A549 treated with Mapracorat at 1 μM for 4 hours (cell line): ENCODE results near the gene ZG16. TPM values are rescaled to one million over a fixed set of nuclear protein-coding genes. Genes with fewer than 3 reads are reported as not detected.

ENCODE experiments used
- total RNA-seq: library from RNA; stranded (reverse); fragments of 200-300 nt; extraction: Qiagen RNA extraction; gene quantifications from 5 replicates; pipeline ENCODE4 v1.2.3, GENCODE V29; 2022

The ZG16 gene, protein sequence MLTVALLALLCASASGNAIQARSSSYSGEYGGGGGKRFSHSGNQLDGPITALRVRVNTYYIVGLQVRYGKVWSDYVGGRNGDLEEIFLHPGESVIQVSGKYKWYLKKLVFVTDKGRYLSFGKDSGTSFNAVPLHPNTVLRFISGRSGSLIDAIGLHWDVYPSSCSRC
- total RNA-seq, result not detected in 5 replicates

GRCh38 chr16:29777576-29778350 is at the start of gene ZG16:
Gene ZG16 (plus strand): TSS chr16:29778256. CDS start chr16:29779267, 1,011 bp downstream.

DNA sequence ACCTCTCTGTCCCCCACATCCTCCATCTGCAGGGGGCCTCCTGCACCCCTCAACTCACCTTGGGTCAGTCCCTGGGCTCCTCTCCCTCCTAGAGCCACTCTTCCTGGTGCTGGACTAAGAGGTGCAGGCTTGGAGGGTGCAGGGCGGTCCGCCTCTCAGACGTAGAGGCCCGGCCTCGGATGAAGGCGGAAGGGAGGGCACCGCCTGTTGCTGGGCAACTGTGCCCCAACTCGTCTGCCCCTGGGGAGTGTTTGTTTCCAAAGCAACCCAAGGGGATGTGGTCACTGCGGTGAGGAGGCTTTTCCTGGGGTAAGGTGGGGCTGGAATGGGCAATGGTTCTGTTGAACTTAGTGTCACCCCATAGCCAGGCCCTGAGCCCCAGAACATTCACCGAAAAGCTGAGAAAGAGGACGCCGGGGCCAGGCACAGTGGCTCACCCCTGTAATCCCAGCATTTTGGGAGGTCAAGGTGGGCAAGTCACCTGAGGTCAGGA is 32.2 kb upstream of the ZG16 start, which contains the start of gene C16orf54:
Gene C16orf54 (minus strand): TSS at position 138 of the 493 bp plus-strand sequence. CDS start 1,039 bp downstream, outside the sequence.

GRCh38 chr16:29790183-29790948 is 12.3 kb downstream of the ZG16 start, which contains the start of gene KIF22:
Gene KIF22 (plus strand): TSS chr16:29790751. CDS start chr16:29790760, 9 bp downstream.

DNA sequence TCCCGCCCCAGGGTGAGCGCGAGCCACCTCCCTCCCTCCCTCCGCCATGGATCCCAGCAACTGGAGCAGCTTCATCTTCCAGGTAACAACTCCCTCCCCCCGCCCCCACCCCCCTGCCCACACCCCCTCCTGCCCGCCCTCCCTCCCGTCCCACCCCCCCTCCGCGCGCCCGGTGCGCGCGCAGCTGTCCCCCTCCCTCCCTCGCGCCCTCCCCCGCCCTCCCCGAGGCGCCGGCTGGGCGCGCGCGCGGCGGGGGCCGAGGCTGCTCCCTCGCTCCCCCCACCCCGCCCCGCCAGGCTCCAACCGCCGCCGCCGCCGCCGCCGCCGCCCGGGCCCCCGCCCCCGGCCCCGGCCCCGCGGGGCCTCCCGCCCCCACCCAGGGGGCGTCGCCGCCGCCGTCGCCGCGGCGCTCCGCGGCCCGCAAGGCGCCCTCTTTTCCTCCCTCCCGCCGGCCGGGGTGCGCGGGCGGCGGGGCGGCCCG is 28.1 kb downstream of the ZG16 start, which contains the start of gene MAZ:
Gene MAZ (plus strand): TSS at position 431 of the 481 bp plus-strand sequence. CDS start 173 bp downstream, outside the sequence.

GRCh38 chr16:29811896-29812665 is 34.0 kb downstream of the ZG16 start, which contains the start of gene PRRT2:
Gene PRRT2 (plus strand): TSS chr16:29812193. CDS start chr16:29813055, 862 bp downstream.

DNA sequence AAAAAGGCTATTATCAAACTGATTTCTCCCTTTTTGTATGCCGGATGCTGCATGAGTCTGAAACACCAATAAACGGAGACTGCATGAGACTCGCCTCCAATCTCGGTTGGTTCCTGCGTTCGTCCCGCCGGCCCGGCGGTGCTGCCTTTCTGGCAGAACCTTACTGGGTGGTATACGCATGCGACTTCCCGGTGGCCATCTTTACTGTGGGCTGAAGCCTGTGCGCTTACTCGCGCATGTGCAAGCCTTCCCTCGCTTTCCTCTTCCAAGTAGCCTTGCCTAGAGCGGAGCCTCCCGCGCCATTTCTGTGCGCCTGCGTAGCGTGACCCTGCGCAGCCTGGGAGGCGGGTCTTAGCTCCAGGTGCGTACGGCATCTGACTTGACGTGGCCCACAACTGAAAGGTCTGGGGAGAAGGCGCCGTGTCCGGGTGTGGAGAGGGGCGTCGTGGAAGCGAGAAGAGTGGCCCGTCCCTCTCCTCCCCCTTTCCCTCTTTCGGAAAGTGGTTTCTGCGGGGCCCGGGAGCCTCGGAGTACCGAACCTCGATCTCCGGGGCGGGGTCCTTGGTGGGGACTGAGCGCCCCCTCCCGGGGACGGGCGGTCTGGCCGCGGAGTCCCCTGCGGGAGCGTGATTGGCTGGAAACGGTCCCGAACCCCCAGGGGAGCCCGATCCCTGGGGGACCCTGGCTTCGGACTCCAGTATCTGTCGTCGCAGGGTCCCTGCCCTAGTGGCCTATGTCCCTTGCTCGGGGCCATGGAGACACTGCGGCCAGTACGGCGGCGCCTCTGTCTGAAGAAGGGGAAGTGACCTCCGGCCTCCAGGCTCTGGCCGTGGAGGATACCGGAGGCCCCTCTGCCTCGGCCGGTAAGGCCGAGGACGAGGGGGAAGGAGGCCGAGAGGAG is 38.0 kb downstream of the ZG16 start, which contains the start of gene PAGR1:
Gene PAGR1 (plus strand): TSS at position 360 of the 901 bp plus-strand sequence. CDS start 374 bp downstream, at position 734.

GRCh38 chr16:29820271-29820701 is 42.2 kb downstream of the ZG16 start, which contains the start of gene MVP:
Gene MVP (plus strand): TSS chr16:29820462. CDS start chr16:29830550, 10,088 bp downstream.

Other genes starting within 250 kb of the ZG16 start
- not detected in 5 replicates for gene SPN, start 115.0 kb upstream of the ZG16 start, total RNA-seq
- gene QPRT, start 99.1 kb upstream of the ZG16 start, total RNA-seq, result 0.57 to 1.5 TPM (median 1.2 TPM) in 5 replicates
- gene C16orf54, start 32.3 kb upstream of the ZG16 start, total RNA-seq, result not detected in 5 replicates
- 76.8 to 99.2 TPM (median 89.0 TPM) in 5 replicates for gene KIF22, start 12.5 kb downstream of the ZG16 start, total RNA-seq
- gene MAZ, start 28.3 kb downstream of the ZG16 start, total RNA-seq, result 155 to 174 TPM (median 166 TPM) in 5 replicates
- gene PRRT2, start 33.9 kb downstream of the ZG16 start, total RNA-seq, result 0.16 to 0.39 TPM (median 0.24 TPM) in 5 replicates
- gene PAGR1, start 37.9 kb downstream of the ZG16 start, total RNA-seq, result 34.6 to 45.7 TPM (median 43.0 TPM) in 5 replicates
- 120 to 142 TPM (median 134 TPM) in 5 replicates for gene MVP, start 42.2 kb downstream of the ZG16 start, total RNA-seq
- 59.3 to 94.0 TPM (median 90.3 TPM) in 5 replicates for gene CDIPT, start 85.0 kb downstream of the ZG16 start, total RNA-seq
- 15.1 to 22.3 TPM (median 19.9 TPM) in 5 replicates for gene SEZ6L2, start 121.3 kb downstream of the ZG16 start, total RNA-seq
- 15.1 to 26.3 TPM (median 23.9 TPM) in 5 replicates for gene ASPHD1, start 122.2 kb downstream of the ZG16 start, total RNA-seq
- gene KCTD13, start 148.0 kb downstream of the ZG16 start, total RNA-seq, result 11.5 to 16.7 TPM (median 15.7 TPM) in 5 replicates
- 83.7 to 99.9 TPM (median 96.5 TPM) in 5 replicates for gene TMEM219, start 183.8 kb downstream of the ZG16 start, total RNA-seq
- 22.1 to 34.0 TPM (median 32.2 TPM) in 5 replicates for gene TAOK2, start 195.6 kb downstream of the ZG16 start, total RNA-seq
- gene HIRIP3, start 217.4 kb downstream of the ZG16 start, total RNA-seq, result 14.3 to 16.5 TPM (median 15.6 TPM) in 5 replicates
- 102 to 113 TPM (median 108 TPM) in 5 replicates for gene INO80E, start 218.0 kb downstream of the ZG16 start, total RNA-seq
- gene DOC2A, start 232.8 kb downstream of the ZG16 start, total RNA-seq, result 1.2 to 2.6 TPM (median 1.9 TPM) in 5 replicates
- not detected in 5 replicates for gene C16orf92, start 244.9 kb downstream of the ZG16 start, total RNA-seq